NCI-H526 (cell line): ENCODE data around the gene ZSWIM4.
"Not testable (repeated sequence)": the region's sequence is repeated elsewhere in the genome, so short reads cannot be mapped to it uniquely, and the experiment has no call there.

ENCODE experiments used
- DNase-seq, 2 experiments: peaks; one replicate each; lab custom pipeline; 2025; lab: John Stamatoyannopoulos, UW

ZSWIM4 gene

DNA sequence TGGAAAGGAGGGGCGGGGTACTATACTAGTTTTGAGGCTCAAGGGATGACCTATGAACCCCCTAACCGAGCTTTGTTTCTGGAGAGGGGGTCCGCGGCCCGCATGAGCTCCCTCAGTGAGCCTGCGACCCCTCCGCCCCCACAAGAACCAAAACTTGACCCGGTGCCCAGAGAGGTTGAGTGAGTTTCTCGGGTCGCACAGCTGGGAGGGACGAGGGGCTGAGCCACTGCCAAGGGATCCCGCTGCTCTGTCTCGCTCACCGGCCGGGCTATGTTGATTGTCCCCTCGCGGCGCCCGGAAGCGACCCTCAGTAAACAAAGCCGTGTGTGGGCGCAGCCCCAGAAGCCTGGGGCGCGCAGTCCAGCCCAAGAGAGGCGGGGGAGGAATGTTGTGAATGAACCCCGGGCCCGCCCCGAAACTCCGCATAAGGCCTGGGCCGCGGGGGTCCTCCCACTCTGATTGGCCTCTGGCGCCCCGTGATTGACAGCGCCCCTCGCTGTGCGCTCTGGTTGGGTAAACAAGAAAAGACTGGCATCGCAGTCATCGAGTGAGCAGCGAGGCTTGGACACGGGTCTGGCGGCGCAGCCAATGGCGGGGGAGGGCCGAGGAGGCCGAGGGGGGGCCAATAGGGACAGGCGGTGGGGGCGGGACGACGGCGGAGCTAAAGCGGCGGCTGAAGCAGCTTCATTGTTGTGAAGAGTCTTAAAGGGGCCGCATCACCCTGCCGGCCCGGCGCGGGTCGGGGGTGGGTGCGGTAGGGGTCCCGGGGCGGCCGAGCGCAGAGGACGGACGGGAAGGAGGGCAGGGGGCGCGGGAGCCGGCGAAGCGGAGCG, at the start of gene ZSWIM4:
TSS of gene ZSWIM4 (plus strand) at position 687 of the 833 bp plus-strand sequence. CDS start 206 bp downstream, outside the sequence.
- DNase-seq, result peak; percentile 89 to 97

DNA sequence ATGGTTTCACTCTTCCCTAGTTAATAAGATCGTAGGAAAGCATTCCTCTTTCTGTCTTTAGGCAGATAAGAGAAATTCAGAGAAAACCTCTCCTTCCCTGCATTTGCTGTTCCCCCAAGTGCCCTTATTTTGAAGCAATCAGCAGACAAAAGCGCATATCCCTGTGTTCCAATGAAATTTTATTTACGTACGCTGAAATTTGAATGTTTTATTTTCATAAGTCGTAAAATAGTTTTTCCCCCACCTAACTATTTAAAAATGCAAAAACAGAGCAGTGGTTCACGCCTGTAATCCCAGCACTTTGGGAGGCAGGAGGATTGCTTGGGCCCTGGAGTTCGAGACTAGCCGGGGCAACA, 48.2 kb upstream of the ZSWIM4 start:
- no peak for DNase-seq

DNA sequence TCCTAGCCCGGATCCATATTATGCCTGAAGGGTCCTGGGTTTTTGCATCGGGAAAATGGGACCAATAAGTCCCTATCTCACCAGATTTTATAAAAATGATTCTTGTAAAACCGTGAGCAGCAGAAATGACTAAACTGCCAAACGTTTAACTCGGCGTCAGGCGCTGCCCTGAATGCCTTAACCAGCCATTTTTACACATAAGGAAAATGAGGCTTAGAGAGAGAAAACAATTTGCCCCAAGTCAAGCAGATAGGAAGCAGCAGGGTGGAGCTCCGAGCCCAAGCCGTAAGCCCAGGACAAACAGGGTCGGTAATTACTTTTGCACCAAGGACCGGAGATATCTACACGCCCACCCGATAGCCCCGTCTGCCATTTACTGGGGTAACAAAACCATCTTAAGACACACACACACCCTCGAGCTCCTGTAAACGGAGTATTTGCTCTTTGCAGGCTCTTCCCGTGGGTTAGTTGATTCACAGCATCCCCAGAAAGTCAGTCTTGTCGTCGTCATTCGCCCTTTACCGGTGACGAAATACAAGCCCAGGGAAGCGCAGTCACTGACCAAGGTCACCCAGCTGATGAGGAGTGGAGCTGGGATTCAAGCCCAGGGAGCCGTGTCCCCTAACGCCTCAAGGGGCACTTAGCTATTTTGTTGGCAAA, 46.9 kb upstream of the ZSWIM4 start:
- no peak for DNase-seq

DNA sequence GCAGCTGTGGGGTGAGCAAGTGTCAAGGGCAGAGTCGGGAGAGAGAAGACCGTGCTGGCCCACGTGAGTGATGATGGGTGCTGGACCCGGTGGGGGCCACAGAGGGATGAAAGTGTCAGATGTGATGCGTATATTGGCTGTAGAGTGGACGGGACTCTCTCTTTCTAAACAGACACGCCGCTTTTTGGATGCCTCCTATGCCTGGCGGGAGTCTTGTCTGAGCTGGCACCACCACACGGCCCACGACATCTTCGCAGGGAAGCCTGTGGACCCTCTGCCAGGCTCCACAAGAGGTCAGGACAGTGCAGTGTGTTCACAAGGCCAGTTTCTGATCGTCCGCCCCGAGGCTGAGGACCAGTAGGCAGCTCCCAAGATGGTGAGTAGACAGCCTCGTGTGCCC, 43.8 kb upstream of the ZSWIM4 start:
- DNase-seq, result no peak

DNA sequence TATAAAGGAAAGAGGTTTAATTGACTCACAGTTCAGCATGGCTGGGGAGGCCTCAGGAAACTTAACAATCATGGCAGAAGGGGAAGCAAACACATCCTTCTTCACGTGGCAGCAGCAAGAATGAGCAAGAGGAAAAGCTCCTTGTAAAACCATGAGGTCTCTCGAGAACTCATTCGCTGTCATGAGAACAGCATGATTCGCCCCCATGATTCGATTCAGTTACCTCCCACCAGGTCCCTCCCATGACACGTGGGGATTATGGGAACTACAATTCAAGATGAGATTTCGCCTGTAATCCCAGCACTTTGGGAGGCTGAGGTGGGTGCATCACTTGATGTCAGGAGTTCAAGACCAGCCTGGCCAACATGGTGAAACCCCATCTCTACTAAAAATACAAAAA, 41.6 kb upstream of the ZSWIM4 start:
- DNase-seq, result not testable (repeated sequence)

DNA sequence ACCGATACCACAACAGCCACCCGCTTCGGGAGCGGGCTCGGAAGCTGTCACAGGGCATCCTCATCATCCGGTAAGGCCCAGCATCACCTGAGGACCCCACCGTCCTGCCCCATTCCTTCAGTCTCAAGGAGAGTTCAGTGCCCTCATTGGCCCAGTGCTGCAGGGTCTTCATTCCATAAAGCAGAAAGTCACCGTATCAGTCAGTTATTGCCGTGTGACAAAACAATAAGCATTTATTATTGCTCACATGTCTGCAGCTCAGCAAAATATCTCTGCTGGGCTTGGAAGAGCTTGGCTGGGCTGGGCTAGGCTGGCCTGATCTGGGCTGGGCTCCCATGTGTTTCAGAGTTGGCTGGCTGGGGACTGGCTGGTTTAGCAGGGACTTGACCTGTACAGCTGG, 39.0 kb upstream of the ZSWIM4 start:
- DNase-seq, result no peak

DNA sequence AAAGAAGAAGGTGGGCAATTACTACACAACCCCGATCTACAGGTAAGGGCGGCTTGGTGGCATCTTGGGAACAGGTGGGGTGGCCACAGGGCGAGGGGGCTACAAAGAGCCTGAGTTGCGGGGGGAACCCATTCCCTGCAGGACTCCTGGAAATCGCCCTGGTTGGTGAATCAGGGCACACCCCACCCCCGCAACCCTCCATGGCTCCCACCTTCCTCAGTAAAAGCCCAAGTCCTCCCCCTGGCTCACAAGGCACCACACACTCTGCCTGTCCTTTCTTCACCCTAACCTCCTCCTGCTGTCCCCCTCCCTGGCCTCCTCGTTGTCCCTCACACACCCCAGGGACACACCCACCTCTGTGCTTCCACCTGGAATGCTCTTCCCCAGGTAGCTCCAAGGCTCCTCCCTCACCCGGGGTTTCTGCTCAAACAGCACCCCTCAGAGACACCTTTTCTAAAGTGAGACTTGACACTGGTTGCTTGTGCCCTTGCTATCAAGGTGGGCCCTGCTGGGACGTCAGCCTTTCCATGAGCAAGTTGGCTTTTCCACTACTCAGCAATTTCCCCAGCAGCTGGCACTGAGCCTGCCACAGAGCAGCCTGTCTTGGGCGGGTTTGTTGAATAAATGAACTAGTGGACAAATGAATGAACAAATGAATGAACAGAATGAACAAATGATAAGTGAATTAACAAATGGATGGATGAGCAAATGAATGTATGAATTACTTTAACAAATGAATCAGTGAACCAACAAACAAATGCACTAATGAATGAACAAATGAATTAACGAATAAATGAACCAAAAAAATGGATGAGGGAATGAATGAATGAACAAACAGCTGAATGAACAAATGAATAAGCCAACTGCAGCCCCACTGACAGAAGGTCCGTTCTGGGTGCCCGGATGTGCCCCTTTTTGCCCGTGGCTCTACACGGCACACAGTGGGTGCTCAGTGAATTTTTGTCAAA, 37.2 kb upstream of the ZSWIM4 start:
- DNase-seq, result no peak

DNA sequence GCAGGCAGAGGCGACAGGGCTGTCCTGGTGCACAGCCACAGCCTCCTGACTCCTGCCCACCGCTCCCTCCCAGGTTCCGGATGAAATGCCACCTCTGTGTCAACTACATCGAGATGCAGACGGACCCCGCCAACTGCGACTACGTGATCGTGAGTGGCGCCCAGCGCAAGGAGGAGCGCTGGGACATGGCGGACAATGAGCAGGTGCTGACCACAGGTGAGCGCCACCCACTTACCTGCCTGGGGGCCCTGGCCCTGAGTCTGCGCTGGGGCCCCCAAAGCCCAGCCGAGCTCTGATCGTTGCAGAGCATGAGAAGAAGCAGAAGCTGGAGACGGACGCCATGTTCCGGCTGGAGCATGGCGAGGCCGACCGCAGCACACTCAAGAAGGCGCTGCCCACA, 36.4 kb upstream of the ZSWIM4 start:
- DNase-seq, result no peak

DNA sequence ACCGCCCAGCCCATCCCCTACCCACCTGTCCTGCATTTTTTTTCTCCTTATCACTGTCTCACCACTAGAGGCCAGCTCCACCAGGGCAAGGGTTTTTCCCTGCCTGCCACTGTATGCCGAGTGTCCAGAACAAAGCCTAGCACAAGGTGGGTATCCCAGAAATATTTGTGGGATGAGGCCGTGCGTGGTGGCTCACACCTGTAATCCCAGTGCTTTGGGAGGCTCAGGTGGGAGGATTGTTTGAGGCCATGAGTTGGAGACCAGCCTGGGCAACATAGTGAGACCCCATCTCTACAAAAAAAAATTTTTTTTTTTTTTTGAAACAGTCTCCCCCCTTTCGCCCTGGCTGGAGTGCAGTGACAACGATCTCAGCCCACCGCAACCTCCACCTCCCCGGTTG, 33.8 kb upstream of the ZSWIM4 start:
- no peak for DNase-seq

DNA sequence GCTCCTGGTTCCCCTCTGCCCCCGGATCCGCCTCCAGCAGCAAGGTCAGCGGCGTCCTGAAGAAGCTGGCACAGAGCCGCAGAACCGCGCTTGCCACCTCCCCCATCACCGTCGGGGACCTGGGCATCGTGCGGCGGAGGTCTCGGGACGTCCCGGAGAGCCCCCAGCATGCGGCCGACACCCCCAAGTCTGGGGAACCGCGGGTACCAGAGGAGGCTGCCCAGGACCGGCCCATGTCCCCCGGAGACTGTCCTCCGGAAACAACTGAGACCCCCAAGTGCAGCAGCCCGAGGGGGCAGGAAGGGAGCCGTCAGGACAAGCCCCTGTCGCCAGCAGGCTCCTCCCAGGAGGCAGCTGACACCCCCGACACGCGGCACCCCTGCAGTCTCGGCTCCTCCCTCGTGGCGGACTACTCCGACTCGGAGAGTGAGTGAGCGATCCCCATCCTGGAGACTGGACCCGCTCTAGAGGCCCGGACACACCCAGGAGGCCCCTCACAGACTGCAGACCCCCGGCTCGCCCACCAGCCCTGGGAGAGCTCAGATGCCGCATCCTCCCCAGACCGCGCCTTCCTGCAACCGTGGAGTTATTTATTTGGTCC, 32.5 kb upstream of the ZSWIM4 start:
- DNase-seq, result no peak

DNA sequence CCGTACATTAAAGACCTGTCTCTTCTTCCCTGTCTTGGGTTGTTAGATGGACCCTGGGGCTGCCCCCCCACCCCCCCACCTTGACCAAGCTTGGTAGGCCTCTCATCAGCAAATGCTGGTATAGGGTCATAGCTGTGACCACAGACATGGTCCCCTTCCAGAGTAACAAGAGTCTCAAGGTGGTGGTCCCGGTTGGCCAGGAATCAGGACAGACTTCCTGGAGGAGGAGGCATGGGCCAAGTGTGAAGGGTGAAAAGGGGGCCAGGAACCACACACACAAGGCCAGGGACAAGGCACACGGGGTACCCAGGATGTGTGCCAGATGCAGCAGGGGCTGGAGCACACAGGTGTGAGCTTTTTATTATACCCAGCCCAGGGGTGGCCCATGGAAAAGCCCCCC, 32.0 kb upstream of the ZSWIM4 start:
- DNase-seq, result no peak

DNA sequence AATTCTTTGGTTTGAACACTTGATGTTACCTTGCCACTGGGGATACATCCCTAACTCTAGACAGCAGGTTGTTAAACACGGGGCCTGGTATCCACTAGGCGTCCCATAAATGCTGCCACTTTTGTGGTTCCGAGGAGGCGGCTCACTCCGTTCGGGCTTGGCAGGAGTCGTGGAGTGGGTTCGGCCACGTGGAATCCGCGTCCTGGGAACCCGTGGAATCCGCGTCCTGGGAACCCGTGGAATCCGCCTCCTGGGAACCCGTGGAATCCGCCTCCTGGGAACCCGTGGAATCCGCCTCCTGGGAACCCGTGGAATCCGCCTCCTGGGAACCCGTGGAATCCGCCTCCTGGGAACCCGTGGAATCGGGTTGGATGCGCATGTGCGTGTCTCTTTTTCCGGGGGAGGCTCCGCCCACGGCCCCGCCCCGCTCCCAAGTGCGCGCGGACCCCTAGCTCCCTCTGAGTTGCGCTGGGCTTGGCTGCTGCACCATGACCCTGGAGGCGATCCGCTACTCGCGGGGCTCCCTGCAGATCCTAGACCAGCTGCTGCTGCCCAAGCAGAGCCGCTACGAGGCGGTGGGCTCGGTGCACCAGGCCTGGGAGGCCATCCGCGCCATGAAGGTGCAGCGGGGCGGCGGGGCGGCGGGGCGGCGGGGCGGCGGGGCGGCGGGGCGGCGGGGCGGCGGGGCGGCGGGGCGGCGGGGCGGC, 31.0 kb upstream of the ZSWIM4 start, which contains the start of gene MRI1:
TSS of gene MRI1 (plus strand) at position 422 of the 707 bp plus-strand sequence. CDS start at position 489, 67 bp downstream.
- DNase-seq, result peak in 1 of 2 experiments; percentile 70

DNA sequence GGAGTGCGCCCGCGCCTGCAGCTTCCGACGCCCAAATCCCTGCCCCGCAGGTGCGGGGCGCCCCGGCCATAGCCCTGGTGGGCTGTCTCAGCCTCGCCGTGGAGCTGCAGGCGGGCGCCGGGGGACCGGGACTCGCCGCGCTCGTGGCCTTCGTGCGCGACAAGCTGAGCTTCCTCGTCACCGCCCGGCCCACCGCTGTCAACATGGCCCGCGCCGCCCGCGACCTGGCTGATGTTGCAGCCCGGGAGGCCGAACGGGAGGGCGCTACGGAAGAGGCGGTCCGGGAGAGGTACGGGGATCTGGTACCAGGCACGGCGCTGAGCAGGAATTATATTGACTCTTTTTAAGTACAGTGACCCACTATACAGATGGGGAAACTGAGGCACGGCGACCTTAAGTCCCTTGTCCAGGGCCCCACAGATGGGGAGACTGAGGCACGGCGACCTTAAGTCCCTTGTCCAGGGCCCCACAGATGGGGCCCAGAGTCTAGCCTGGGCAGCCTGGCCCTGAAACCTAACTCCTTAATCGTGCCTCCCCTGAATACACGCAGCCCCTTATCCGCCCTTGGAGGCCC, 30.3 kb upstream of the ZSWIM4 start:
- DNase-seq, result peak in 1 of 2 experiments; percentile 20

DNA sequence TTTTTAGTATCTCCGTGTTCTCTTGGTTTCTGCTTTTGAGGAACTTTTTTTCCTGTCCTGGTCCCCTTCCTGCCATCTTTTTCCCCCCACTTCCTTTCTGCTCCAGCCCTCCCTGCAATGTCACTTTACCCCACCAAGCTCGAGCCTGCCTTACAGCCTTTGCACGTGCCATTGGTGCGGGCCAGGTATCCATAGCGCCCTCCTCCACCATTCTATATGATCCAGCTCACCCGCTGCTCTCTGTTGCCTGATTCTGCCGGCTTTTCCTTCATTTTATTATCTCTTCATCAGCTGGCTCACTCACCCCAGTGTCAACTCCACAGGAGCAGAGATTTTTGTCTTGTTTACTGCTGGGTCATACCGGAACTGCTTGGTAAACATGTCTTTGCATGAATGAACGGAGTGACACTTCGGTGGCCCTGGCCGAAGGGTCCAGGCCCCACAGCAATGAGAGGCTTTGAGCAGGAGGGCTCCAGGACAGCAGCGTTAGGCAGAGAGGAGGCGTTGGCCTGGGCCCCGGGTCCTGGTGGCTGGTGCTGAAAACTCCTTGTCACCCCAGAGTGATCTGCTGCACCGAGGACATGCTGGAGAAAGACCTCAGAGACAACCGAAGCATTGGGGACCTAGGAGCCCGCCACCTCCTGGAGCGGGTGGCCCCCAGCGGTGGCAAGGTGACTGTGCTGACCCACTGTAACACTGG, 29.7 kb upstream of the ZSWIM4 start:
- no peak for DNase-seq

DNA sequence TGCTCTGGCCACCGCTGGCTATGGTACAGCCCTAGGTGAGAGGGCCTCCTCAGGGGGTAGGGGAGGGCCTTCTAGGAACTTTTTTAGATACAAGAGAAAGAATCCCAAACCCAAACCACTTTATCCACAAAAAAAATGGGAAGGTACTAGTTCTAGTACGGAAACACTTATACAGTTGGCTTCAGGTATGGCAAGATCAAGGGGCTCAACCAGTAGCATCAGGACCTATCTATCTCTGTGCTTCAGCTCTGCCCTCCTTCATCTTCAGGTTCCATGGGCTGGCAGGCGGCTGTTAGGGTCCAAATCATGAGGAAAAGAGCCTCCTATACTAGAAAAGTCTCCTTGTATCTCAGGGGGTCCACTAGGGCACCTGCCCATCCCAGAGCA, 29.2 kb upstream of the ZSWIM4 start:
- DNase-seq, result no peak

DNA sequence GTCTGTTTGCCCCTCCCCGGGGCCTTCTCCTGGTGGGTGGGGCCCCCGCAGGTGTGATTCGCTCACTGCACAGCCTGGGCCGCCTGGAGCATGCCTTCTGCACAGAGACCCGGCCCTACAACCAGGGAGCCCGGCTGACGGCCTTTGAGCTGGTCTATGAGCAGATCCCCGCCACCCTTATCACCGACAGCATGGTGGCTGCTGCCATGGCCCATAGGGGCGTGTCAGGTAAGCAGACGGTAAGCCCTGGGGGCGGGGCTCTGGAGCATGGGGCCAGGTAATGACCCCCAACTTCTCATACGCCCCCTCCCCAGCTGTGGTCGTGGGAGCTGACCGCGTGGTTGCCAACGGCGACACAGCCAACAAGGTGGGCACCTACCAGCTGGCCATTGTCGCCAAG, 26.7 kb upstream of the ZSWIM4 start:
- no peak for DNase-seq

DNA sequence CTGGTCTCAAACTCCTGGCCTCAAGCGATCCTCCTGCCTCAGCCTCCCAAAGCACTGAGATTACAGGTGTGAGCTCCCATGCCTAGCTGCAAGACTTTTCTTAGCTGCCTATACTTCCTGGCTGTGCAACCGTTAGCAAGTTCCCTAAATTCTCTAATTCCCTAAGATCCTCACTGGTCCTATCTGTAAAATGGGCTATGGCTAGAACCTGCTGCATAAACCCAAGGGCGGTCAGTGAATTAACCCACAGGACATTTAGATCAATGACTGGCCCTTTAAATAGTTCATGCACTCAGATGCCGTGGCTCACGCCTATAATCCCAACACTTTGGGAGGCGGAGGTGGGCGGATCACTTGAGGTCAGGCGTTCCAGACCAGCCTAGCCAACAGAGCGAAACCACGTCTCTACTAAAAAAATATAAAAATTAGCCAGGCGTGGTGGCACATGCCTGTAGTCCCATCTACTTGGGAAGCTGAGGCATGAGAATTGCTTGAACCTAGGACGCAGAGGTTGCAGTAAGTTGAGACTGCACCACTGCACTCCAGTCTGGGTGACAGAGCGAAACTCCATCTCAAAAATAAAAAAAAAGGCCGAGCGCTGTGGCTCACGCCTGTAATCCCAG, 25.1 kb upstream of the ZSWIM4 start:
- DNase-seq, result no peak

DNA sequence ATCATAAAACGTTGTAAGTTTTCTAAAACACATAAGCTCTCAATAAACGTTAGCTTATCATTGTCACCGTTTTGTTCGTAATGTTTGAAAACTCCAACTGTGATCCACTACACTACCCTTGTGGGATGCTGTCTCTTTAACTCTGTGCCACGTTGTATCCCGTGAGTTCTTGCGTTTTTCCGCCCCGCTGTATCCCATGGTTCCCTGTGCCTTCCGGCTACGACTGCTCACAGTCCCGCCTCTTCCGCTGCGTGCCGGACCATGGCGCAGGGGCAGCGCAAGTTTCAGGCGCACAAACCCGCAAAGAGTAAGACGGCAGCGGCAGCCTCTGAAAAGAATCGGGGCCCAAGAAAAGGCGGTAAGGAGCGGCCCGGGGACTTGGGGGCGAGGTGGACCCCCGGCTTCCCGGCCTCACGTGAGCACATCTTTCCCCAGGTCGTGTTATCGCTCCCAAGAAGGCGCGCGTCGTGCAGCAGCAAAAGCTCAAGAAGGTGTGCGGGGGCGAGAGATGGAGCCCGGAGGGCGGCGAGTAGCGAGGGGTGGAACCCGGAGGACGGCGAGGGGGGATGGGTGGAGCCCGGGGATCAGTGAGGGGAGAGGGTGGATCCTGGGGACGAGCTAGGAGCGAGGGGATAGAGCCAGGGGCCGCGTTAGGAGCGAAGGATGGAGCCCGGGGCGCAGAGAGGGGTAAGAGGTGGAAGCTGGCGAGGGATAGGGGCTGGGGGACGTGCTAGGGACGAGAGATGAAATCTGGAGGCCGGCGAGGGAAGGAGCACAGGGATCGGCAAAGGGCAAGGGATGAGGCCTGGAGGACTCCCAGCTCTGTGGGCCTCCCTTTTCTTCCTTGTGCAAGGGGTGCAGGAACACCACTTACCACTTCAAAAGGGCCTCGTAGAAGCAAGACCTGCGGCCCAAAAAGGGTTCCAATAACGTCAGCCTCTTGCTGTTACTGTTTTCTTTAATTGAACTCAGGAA, 20.7 kb upstream of the ZSWIM4 start, which contains the start of gene C19orf53:
TSS of gene C19orf53 (plus strand) at position 240 of the 975 bp plus-strand sequence. CDS start at position 262, 22 bp downstream.
- peak; percentile 74 to 84 for DNase-seq
